GM19043 (cell line): ENCODE results near the gene ZNF280D.
A peak's percentile ranks its signal among the peaks of the same experiment; 100 is the strongest.
"Not testable (repeated sequence)": the region's sequence is repeated elsewhere in the genome, so short reads cannot be mapped to it uniquely, and the experiment has no call there.

Source experiments
- ATAC-seq: cut with Tn5 transposase; IDR thresholded peaks from one replicate; pipeline ENCODE4 v1.9.1; 2021; ENCODE audit warnings: low read depth; ENCODE audit not compliant: unreplicated experiment

Gene ZNF280D

GRCh38 chr15:56733136-56734012 is at the start of gene ZNF280D:
TSS of gene ZNF280D (minus strand) at chr15:56733509. CDS start at chr15:56707109, 26,400 bp downstream.
- peak; percentile 67 for ATAC-seq

- ATAC-seq: no peak
Observed at GRCh38 chr15:56782306-56782705, 49.0 kb upstream of the ZNF280D start.

GRCh38 chr15:56781666-56782065 is 48.4 kb upstream of the ZNF280D start:
- ATAC-seq: no peak

- not testable (repeated sequence) for ATAC-seq
Observed at GRCh38 chr15:56780102-56780725, 46.9 kb upstream of the ZNF280D start.

- not testable (repeated sequence) for ATAC-seq
Observed at GRCh38 chr15:56779449-56779848, 46.1 kb upstream of the ZNF280D start.

GRCh38 chr15:56778761-56779160 is 45.5 kb upstream of the ZNF280D start:
- ATAC-seq: no peak

GRCh38 chr15:56776839-56777238 is 43.5 kb upstream of the ZNF280D start:
- ATAC-seq: no peak

- no peak for ATAC-seq
Observed at GRCh38 chr15:56775641-56776040, 42.3 kb upstream of the ZNF280D start.

GRCh38 chr15:56774356-56774755 is 41.0 kb upstream of the ZNF280D start:
- ATAC-seq: no peak

GRCh38 chr15:56772868-56773639 is 39.7 kb upstream of the ZNF280D start:
- ATAC-seq: no peak

GRCh38 chr15:56770173-56770572 is 36.9 kb upstream of the ZNF280D start:
- no peak for ATAC-seq

GRCh38 chr15:56767315-56767714 is 34.0 kb upstream of the ZNF280D start:
- no peak for ATAC-seq

- no peak for ATAC-seq
Observed at GRCh38 chr15:56765251-56765650, 31.9 kb upstream of the ZNF280D start.

GRCh38 chr15:56763141-56763895 is 30.0 kb upstream of the ZNF280D start:
- no peak for ATAC-seq

- no peak for ATAC-seq
Observed at GRCh38 chr15:56760186-56760585, 26.9 kb upstream of the ZNF280D start.

- ATAC-seq: no peak
Observed at GRCh38 chr15:56759450-56759845, 26.1 kb upstream of the ZNF280D start.

- no peak for ATAC-seq
Observed at GRCh38 chr15:56758770-56759449, 25.6 kb upstream of the ZNF280D start.

GRCh38 chr15:56757875-56758274 is 24.6 kb upstream of the ZNF280D start:
- ATAC-seq: no peak

- ATAC-seq: no peak
Observed at GRCh38 chr15:56754772-56755370, 21.6 kb upstream of the ZNF280D start.
